Stimulated activated CD4-positive, alpha-beta T cell treated with anti-CD3 and anti-CD28 coated beads, Interleukin-2, amount 100 ng/mL, for 4 hours (primary cell): ENCODE measurements around the gene INTS6L.

Experiments
- DNase-seq: peaks from one replicate; pipeline ENCODE4 v3.0.0-alpha.2; 2020; ENCODE audit warnings: low read depth

INTS6L gene

DNA sequence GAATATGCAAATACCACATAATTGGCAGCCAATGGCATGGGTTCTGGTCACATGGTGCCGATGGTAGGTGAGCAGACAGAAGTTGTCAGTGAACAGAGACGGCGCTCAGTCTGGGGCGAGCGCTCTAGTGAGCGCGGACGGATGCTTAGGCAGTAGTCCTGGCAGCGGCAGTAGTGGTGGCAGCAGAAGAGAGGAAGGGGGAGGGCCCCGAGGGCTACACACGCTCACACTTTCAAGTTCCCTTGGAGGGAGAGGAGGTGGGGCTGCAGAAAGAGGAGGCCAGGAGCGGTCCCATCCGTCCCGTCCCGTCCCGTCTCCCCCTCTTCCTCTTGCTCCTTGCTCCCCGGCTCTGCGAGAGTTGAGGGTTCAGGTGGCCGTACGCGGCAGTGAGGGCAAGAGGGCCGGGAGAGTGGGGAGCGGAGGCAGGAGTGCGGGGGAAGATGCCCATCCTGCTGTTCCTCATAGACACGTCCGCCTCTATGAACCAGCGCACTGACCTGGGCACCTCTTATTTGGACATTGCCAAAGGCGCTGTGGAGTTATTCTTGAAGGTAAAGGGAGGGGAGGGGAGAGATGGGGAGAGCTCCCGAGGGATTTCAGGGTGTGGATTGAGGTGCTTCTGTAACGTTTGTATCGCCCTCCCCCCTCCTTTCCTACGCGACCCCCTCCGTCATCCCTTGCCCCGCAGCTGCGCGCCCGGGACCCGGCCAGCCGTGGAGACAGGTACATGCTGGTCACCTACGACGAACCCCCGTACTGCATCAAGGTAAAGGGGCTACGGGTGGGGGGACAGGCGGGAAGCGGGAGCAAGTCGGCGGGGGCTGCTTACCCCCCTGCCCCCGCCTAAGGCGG, at the start of gene INTS6L:
INTS6L (plus strand) TSS at position 108 of the 852 bp plus-strand sequence; CDS start at position 441, 333 bp downstream.
- DNase-seq: peak; percentile 75

DNA sequence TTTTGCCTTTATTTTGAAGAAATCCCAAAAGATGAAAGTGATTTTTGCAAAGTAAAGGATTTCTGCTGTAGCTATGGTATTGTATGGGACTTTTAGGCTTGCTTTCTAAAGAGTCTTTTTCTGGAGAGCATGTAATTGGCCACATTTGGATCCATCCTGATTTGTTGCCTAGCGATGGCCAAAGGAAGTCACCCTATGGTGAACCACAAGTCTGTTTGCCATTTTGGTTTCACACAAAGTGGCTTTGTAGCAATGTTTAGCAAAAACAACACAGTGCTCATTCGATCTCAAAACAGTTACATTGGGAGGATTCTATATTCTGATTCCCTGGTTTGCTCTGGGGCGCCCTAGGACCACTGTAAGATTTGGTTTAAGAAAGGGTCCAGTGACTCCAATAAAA, 44.1 kb upstream of the INTS6L start:
- no peak for DNase-seq

DNA sequence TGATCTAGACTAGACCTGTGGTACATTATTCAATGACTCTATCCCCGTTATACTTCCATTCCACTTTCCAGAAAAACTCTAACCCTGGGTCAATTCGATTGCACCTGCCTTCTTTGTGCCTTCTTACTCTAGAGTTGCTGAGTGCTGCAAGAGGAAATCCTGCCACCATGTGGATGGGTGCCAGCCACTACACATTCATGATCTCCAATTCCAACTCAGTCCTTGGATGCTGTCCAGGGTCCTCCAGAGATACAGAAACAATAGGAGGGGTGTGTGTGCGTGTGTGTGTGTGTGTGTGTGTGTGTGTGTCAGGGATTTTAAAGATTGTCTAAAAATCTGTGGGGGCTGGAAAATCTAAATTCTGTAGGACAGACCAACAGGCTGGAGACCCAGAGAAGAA, 42.9 kb upstream of the INTS6L start:
- DNase-seq: peak; percentile 9

GRCh38 chrX:135480076-135480475, 40.4 kb upstream of the INTS6L start:
- DNase-seq: no peak

GRCh38 chrX:135481696-135482179, 38.7 kb upstream of the INTS6L start:
- no peak for DNase-seq

DNA sequence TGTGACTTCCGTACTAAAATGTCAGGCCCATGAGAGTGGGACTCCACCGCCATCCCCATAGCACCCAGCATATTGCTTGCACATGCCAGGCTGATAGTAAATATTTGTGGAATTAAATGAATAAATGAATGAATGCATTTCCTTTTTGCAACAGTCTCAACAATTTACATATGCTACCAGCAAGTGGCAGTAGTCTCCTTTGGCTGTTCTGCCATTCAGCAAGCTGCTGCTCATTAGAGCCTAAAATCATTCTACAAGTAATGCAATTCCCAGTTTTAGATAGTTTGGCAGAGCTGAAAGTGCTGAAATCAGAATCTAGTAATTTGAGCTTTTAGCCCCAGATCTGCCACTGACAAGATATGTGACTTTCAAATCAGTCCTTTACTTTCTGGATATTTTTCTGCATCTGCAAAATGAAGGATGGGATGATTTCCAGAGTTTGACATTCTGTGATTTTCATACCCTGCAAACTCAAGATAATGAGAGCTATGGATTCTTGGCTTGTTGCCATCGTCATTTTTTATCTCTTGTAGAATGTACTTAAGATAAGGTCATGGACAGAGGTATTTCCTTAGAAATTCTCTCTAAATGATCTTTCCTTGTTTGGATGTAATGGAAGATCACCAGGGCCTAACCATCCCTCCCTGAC, 35.7 kb upstream of the INTS6L start:
- no peak for DNase-seq

DNA sequence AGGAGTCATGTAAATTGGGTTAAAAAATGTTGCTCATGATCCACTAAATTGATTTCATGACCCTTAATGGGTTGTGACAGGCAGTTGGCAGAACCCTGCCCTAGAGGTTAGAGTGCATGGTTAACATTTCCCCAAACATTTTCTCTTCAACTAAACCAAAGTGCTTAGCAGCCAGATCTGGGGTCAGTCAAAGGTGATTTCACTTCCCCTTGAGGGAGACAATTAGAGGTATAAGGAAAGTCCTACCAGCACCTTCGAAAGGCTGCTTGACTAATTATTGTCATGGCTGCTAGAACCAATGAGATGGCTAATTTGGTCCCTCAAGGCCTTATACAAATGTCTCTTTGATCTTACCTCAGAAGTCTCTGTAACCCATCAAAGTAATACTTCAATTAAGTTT, 30.9 kb upstream of the INTS6L start:
- DNase-seq: no peak

DNA sequence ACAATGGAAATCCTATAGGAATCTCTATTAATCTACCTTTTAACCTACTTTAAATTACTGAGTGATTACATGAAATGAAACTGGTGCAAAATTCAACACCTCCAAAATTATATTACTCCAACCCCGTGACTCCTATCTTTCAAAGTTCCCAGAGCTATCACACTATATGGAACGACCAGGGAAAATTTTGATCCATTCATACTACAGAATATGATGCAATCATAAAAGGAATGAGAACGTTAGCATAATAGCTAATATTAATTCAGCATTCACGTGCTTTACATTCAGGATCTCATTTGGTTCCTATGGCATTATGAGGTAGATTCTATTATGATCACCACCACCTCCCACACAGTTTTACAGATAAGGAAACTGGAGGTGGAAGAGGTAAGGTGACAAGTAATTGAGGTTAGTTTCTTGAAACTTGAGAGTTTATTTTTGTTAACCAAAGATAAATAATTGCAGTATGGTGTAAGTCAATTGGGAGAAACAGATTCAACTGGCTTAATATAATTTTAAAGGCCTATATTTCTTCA, 29.4 kb upstream of the INTS6L start:
- DNase-seq: no peak

- DNase-seq: no peak
Measured at GRCh38 chrX:135494453-135494852, 26.0 kb upstream of the INTS6L start.

DNA sequence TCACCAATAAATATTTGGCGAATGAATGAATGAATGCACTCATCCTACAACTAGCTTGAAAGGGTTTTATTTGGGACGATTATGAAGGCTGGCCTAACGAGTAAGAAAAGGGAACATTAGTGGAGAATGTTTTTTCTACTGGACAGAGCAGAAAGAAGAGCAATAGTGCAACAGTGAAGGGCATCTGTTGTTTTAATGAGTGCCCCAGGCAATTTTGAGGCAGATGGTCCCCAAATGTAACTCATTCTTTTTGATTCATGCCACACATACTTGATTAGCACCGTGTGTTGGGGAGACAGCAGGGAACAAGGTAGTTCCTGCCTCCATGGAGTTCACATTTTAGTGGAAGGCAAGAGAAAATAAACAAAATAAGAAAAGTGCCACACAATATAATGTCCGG, 22.7 kb upstream of the INTS6L start:
- no peak for DNase-seq

GRCh38 chrX:135498236-135498635, 22.2 kb upstream of the INTS6L start:
- DNase-seq: no peak

DNA sequence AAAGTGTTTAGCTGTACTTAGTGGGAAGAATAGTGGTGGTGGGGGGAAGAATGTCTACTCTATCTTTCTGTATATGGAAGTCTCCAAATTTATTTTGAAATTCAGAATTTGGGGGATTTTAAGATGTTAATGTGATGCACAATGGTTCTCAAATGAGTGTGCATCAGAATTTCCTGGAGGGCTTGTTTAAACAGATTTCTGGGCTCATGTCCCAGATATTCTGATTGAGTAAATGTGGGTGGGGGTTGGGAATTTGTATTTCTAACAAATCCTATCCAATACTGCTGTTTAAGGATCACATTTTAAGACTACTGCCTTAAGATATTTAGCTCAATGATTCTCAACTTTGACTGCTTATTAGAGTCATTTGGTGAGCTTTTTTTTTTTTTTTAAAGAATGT, 15.1 kb upstream of the INTS6L start:
- no peak for DNase-seq

DNA sequence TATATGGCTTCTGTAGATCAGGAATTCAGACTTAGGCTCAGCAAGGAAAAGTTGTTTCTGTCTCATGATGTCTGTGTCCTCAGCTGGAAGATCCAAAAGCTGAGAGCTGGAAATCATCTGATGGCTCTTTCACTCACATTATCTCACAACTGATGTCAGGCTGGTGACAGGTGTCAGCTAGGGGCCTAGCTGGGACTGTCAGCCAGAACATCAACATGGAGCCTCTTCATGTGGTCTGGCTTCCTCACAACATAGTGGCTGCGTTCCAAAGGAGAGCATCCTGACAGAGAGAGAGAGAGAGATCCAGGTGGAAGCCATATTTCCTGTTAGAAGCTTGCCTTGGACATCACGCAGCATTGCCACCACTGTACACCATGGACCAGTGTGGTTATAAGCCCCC, 10.6 kb upstream of the INTS6L start:
- DNase-seq: no peak

DNA sequence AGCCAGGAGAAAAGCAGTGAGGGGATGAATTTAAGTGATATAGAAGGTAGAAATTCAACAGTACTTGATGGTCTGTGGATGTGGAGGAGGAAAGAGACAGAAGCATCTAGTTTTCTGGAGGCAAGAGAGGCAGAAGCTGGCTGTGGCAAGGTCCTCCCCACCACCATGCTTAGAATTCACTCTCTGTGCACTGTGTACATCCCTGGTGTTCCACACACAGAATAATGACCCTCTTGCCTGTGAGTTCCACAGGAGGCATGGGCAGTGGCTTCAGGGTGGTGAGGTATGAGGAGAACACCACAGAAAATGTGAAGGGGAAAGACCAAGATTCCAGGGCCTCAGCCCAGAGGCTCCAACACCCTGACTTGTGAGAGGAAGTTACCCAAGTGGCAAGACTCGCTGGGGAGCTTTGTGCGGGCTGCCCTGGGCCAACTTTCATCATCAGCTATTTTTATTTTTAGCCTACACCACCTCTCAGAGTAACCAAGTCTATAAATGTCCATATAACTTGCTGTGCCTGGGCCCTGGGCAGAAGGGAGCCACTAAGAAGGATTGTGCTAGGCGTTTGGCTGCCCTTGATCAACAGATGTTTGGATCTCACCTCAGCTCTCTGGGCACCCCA, 7.8 kb upstream of the INTS6L start:
- no peak for DNase-seq

- DNase-seq: no peak
Measured at GRCh38 chrX:135513130-135513515, 7.3 kb upstream of the INTS6L start.

DNA sequence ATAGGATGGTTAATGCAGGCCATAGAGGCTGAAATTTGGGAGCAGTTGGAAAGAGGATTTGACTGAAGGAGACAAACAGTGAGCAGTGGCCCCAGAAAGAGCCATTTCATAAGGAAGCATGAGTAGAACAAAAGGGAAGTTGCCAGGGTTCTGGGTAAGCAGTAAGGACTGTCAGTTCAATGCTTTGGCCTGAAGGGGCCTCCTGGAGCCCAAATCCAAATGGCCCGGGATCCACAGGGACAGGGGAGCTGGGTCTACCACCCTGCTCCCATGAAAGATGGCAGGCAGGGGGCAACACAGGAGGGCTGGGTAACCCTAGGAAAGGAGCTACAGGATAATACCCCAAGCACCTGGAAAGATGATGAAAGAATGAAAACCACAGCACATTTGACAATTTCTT, 4.1 kb upstream of the INTS6L start:
- DNase-seq: no peak

- DNase-seq: no peak
Measured at GRCh38 chrX:135518161-135518560, 2.3 kb upstream of the INTS6L start.

DNA sequence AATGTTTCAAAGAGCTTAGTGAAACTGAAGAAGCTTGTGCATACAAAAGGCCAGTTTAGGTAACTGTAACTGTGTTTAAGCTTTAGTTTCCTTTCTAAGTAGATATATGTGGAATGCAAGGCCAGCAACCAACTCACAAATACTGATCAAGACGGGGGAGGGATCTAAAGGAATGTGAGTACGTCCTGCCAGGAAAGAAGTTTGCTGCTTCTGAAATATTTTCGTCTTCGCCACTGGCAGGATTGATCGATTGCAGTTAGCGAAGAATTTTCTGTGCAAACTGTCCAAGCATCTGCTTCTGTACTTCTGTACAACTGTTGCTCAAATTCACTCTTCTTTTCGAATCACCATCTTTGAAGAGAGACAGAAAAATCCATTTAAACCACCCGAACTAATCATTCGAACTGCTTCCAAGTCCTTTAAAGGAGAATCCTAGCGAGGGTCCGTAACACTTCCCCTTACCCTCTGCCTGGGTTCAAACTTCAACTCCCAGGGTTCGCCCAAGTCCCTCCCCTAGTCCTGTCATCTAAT, 373 bp upstream of the INTS6L start:
- DNase-seq: no peak

- DNase-seq: peak; percentile 74
Measured at GRCh38 chrX:135521405-135522131, 1.1 kb downstream of the INTS6L start.

DNA sequence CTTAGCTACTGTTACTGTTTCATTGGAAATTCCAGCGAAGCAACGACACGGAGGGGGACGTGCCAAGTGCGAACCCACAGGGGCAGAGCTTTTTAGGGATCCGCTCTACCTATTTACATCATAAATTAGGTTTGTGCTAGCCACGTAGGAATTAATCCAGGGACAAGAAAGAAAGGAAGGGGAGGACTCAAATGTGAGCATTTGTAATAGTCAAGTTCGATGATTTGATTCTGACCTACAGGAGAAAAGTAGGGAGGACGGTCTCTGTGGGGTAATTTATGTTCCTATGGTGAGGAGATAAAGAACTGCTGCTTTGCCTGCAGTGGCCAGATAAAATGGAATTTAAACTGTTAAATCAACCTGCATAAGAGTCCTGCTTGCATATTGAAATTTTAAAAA, 1.7 kb downstream of the INTS6L start:
- no peak for DNase-seq

DNA sequence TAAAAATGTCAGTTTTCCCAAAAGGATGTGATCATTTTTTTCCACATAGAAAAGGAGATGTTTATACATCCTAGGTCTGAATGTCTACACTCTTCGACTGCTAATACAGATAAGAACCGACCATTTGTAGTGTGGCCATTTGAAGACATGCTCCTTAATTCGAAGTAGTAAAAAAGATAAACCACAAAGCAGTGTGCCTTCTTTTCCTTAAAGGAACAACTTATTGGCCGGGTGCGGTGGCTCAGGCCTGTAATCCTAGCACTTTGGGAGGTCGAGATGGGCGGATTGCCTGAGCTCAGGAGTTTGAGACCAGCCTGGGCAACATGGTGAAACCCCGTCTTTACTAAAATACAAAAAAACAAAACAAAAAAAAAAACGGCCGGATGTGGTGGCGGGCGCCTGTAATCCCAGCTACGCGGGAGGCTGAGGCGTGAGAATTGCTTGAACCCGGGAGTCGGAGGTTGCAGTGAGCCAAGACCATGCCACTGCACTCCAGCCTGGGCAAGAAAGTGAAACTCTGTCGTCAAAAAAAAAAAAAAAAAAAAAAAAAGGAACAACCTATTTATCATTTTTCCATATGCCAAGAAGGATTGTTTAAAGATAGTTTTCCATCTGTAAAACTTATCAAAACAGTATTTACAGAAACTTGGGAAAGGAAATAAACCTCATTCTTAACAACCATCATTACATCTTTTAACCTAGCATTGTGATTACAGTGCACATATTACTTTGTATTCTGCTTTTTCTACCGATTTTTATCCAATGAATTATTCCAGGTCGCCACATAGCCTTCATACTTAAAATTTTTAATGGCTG, 2.6 kb downstream of the INTS6L start:
- DNase-seq: no peak
